Mesothelial cell of epicardium (in vitro differentiated cells): ENCODE results near the gene OR52E5. TPM values are rescaled to one million over a fixed set of nuclear protein-coding genes. Genes with fewer than 3 reads are reported as not detected.

Experiments used
- DNase-seq, 2 experiments: peaks; one replicate each; pipeline ENCODE4 v3.0.0; 2021; ENCODE audit warnings: low spot score in 2 of 2; ENCODE audit not compliant: unreplicated experiment in 2 of 2
- H3K27ac Mint-ChIP-seq: 2 replicates; pipeline ENCODE4 v1.8.0; 2021; ENCODE audit warnings: mixed read lengths
- H3K27me3 Mint-ChIP-seq: 2 replicates; pipeline ENCODE4 v1.8.0; 2021; ENCODE audit warnings: low read depth, mixed read lengths
- H3K36me3 Mint-ChIP-seq: 2 replicates; pipeline ENCODE4 v1.8.0; 2021; ENCODE audit warnings: mixed read lengths
- H3K4me1 Mint-ChIP-seq: 2 replicates; pipeline ENCODE4 v1.8.0; 2021; ENCODE audit warnings: mixed read lengths
- H3K4me3 Mint-ChIP-seq: 2 replicates; pipeline ENCODE4 v1.8.0; 2021; ENCODE audit warnings: mild to moderate bottlenecking, moderate library complexity, mixed read lengths
- H3K9me3 Mint-ChIP-seq: 2 replicates; pipeline ENCODE4 v1.8.0; 2021; ENCODE audit warnings: mixed read lengths
- total RNA-seq: library from RNA; stranded (reverse); gene quantifications from 3 replicates; pipeline ENCODE4 v1.2.1, GENCODE V29; 2021
- TF ChIP-seq, protein P1 (sequence below): fragments of 200-600 bp; sonication (generic); IDR thresholded peaks from one replicate; pipeline ENCODE4 v1.5.0; 2021; ENCODE audit warnings: antibody characterized with exemption; ENCODE audit not compliant: unreplicated experiment

The OR52E5 gene
- total RNA-seq, 1 donor from 2014 or later = not detected

DNA sequence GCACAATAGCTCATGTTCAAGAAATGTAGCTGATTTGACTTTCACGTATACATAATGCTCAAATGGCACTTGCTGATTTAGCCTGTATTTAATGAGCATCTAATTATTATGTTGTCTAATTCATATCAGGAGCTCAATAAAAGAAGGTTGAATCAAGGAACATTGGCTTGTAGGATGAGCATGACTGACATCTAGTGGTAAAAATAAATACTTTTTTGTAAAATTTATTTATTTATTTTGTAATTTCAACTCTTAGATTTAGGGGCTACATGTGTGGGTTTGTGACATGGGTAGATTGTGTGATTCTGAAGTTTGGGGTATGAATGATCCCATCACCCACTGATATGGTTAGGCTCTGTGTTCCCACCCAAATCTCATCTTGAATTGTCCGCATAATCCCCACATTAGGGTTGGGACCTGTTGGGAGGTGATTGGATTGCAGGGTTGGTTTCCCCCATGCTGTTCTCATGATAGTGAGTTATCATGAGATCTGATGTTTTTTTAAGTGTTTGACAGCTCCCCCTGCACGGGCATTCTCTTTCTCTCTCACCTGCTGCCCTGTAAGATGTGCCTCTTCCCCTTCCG, 1.7 kb upstream of the OR52E5 start:
- Mint-ChIP-seq H3K36me3 (no peaks in the 10 kb centered on the region), H3K9me3 (no peaks in the 10 kb centered on the region), H3K4me3 (no peak overlapping the region), H3K4me1 (no peaks in the 10 kb centered on the region), H3K27ac (no peak overlapping the region), H3K27me3 (peaks cover 6% of the 10 kb centered on the region)
- no peak for DNase-seq
- TF ChIP-seq, protein P1, sequence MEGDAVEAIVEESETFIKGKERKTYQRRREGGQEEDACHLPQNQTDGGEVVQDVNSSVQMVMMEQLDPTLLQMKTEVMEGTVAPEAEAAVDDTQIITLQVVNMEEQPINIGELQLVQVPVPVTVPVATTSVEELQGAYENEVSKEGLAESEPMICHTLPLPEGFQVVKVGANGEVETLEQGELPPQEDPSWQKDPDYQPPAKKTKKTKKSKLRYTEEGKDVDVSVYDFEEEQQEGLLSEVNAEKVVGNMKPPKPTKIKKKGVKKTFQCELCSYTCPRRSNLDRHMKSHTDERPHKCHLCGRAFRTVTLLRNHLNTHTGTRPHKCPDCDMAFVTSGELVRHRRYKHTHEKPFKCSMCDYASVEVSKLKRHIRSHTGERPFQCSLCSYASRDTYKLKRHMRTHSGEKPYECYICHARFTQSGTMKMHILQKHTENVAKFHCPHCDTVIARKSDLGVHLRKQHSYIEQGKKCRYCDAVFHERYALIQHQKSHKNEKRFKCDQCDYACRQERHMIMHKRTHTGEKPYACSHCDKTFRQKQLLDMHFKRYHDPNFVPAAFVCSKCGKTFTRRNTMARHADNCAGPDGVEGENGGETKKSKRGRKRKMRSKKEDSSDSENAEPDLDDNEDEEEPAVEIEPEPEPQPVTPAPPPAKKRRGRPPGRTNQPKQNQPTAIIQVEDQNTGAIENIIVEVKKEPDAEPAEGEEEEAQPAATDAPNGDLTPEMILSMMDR = peak; percentile 67

DNA sequence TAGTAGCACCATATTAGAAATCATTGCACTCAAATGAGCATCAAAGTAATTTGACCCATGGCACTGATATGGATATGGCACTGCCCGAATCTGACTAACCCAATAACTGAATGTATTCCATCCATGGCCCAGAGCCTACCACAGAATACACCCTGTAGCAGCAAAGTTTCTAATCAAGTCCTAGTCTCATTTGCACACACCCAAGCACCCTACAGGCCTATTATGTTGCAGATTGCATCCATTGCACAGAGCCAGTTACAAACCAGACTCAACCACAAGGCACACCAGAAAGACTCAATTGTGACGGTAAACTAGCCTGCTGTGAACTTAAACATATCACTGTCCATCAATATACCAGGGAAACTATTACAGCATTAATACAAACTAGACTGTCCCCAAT, 6.5 kb downstream of the OR52E5 start:
- Mint-ChIP-seq H3K4me1 (no peaks in the 10 kb centered on the region), H3K4me3 (no peak overlapping the region), H3K9me3 (no peaks in the 10 kb centered on the region), H3K27me3 (peaks cover 5% of the 10 kb centered on the region), H3K27ac (no peak overlapping the region), H3K36me3 (no peaks in the 10 kb centered on the region)
- no peak for DNase-seq
- TF ChIP-seq, protein P1 = no peak

DNA sequence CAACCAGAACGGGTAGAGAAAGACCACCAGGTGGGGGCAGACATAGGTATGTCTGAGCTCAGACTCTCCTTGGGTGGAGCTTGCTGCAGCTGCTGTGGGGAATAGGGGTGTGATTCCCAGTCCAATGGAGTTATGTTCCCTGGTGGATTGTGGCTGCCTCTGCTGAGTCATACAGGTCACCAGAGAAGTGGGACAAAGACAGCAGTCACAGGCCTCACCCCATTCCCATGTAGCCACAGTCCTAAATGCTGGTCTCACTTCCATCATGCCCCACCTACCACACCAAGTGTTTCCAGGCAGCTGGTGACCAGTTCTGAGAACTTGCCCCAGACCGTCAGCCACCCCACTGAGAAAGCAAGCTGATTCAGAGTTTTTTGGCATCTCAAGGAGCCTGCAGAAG, 17.5 kb downstream of the OR52E5 start:
- Mint-ChIP-seq H3K9me3 (peaks cover 43% of the 10 kb centered on the region), H3K27ac (no peak overlapping the region), H3K4me3 (no peak overlapping the region), H3K36me3 (no peaks in the 10 kb centered on the region), H3K4me1 (no peaks in the 10 kb centered on the region), H3K27me3 (no peaks in the 10 kb centered on the region)
- TF ChIP-seq, protein P1 = no peak
- DNase-seq = no peak

DNA sequence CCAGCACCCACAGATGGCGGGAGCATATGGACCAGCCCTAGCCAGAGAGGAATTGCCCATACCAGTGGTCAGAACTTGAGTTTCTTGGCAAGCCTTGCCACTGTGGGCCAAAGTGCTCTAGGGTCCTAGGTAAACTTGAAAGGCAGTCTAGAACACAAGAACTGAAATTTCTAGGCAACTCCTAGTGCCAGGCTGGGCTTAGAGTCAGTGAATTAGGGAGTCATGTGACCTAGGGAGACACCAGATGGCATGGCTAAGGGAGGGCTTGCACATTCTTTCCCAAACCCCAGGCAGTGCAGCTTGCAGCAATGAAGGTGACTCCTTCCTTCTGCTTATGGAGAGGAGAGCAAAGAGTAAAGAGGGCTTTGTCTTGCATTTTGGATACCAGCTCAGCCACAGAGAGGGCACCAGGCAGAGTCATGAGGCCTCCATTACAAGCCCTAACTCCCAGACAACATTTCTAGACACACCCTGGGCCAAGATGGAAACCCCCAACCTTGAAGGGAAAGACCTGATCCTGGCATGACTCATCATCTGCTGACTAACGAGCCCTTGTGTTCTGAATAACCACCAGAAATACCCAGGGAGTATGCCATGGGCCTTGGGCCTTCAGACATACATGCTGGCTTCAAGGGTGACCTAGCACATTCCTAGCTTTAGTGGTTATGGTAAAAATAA, 29.9 kb downstream of the OR52E5 start:
- H3K4me1 Mint-ChIP-seq = no peaks in the 10 kb centered on the region
- H3K4me3 Mint-ChIP-seq = no peak overlapping the region
- peaks cover 45% of the 10 kb centered on the region for H3K9me3 Mint-ChIP-seq
- H3K27ac Mint-ChIP-seq = no peak overlapping the region
- TF ChIP-seq, protein P1 = no peak
- no peak for DNase-seq
- no peaks in the 10 kb centered on the region for H3K27me3 Mint-ChIP-seq
- no peaks in the 10 kb centered on the region for H3K36me3 Mint-ChIP-seq

DNA sequence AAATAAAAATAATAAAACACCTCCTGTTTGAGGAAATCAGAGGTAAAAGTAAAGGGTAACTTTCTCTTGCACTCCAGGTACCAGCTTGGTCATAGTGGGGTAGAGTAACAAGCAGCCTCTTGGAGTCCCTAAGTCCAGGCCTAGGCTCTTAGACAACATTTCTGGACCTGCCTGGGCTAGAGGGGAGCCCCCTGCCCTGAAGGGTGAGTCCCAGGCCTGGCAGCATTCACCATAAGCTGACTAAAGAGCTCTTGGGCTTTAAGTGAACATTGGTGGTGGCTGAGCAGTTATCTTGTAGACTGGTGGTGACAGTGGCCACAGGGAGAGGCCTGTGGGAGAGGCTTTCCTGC, 30.4 kb downstream of the OR52E5 start:
- H3K27ac Mint-ChIP-seq = no peak overlapping the region
- H3K9me3 Mint-ChIP-seq = peaks cover 46% of the 10 kb centered on the region
- no peak overlapping the region for H3K4me3 Mint-ChIP-seq
- H3K27me3 Mint-ChIP-seq = no peaks in the 10 kb centered on the region
- TF ChIP-seq, protein P1 = no peak
- no peaks in the 10 kb centered on the region for H3K4me1 Mint-ChIP-seq
- H3K36me3 Mint-ChIP-seq = no peaks in the 10 kb centered on the region
- DNase-seq = no peak
